Parathyroid adenoma (tissue), 2 donors: ENCODE results near the gene FARS2.

Experiments used
- H2AFZ ChIP-seq: fragments of 300-600 bp; sonication (generic); one replicate; pipeline ENCODE4 v1.7.0; 2017; ENCODE audit warnings: antibody characterized with exemption, mild to moderate bottlenecking
- H3K27ac ChIP-seq: fragments of 300-600 bp; sonication (generic); one replicate; pipeline ENCODE4 v1.7.0; 2017
- H3K27me3 ChIP-seq: fragments of 300-600 bp; sonication (generic); one replicate; pipeline ENCODE4 v1.7.0; 2017; ENCODE audit warnings: low read length; ENCODE audit not compliant: control insufficient read depth, insufficient read depth
- H3K36me3 ChIP-seq: fragments of 300-600 bp; sonication (generic); one replicate; pipeline ENCODE4 v1.7.0; 2017; ENCODE audit warnings: low read length; ENCODE audit not compliant: control insufficient read depth, insufficient read depth
- H3K4me1 ChIP-seq: fragments of 300-600 bp; sonication (generic); one replicate; pipeline ENCODE4 v1.7.0; 2017; ENCODE audit warnings: control low read depth
- H3K4me2 ChIP-seq: fragments of 300-600 bp; sonication (generic); one replicate; pipeline ENCODE4 v1.7.0; 2017; ENCODE audit warnings: low read length
- H3K4me3 ChIP-seq: fragments of 300-600 bp; sonication (generic); one replicate; pipeline ENCODE4 v1.7.0; 2017; ENCODE audit warnings: low read depth, low read length
- H3K79me2 ChIP-seq: fragments of 300-600 bp; sonication (generic); one replicate; pipeline ENCODE4 v1.7.0; 2017; ENCODE audit warnings: control low read depth
- H3K9ac ChIP-seq: fragments of 300-600 bp; sonication (generic); one replicate; pipeline ENCODE4 v1.7.0; 2017; ENCODE audit warnings: mild to moderate bottlenecking
- H3K9me3 ChIP-seq: fragments of 300-600 bp; sonication (generic); one replicate; pipeline ENCODE4 v1.7.0; 2017; ENCODE audit warnings: low read length; ENCODE audit not compliant: control insufficient read depth
- TF ChIP-seq, protein P1 (sequence below): fragments of 300-600 bp; sonication (generic); IDR thresholded peaks from one replicate; pipeline ENCODE4 v1.7.0; 2017; ENCODE audit warnings: antibody characterized with exemption, mild to moderate bottlenecking
- donor health status: primary hyperparathyroidism.

Gene FARS2

DNA sequence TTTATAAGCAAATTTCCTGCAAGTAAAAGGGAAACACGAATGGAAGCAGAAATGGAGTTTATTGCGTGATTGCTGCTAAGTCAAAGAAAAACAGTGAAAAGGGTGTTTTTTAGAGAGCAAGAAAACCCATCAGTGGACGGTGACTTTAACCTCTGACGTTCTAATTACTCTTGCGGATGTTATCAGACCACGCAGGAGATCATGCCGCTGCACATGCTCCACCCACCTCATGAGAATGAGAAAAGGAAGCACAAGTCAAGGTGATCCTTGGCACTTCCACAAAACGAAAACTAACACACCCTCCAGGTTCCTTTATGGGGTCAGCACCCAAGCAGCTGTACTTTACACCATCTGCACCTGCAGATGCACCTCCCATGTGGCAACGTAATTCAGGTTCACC lies 45.5 kb upstream of the FARS2 start:
- TF ChIP-seq, protein P1, sequence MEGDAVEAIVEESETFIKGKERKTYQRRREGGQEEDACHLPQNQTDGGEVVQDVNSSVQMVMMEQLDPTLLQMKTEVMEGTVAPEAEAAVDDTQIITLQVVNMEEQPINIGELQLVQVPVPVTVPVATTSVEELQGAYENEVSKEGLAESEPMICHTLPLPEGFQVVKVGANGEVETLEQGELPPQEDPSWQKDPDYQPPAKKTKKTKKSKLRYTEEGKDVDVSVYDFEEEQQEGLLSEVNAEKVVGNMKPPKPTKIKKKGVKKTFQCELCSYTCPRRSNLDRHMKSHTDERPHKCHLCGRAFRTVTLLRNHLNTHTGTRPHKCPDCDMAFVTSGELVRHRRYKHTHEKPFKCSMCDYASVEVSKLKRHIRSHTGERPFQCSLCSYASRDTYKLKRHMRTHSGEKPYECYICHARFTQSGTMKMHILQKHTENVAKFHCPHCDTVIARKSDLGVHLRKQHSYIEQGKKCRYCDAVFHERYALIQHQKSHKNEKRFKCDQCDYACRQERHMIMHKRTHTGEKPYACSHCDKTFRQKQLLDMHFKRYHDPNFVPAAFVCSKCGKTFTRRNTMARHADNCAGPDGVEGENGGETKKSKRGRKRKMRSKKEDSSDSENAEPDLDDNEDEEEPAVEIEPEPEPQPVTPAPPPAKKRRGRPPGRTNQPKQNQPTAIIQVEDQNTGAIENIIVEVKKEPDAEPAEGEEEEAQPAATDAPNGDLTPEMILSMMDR = no peak
- Histone ChIP-seq H3K79me2 (no peaks in the 10 kb centered on the region), H3K4me3 (no peak overlapping the region), H3K9me3 (no peaks in the 10 kb centered on the region), H3K27me3 (no peaks in the 10 kb centered on the region), H3K36me3 (no peaks in the 10 kb centered on the region), H3K4me2 (no peak overlapping the region), H3K4me1 (peaks cover 8% of the 10 kb centered on the region), H2AFZ (no peak overlapping the region), H3K27ac (no peak overlapping the region), H3K9ac (no peak overlapping the region)

DNA sequence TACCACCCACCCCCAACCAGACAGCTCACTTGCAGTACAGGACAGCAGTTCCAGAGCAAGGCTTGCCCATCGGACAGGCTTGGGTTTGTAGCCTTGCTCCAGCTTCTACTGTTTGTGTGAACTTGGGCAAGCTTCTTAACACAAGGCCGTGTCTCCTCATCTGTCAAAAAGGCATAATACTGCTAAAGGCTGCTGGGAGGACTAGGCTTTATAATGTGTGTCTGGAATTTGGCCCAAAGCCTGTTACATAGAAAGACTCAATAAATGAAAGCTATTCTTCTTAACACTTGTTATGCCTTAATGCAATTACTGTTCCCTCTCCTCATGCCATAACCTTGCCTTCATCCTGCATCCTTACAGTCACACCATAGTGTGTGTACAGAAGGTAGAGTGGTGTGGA lies 44.0 kb upstream of the FARS2 start:
- no peaks in the 10 kb centered on the region for H3K36me3 ChIP-seq
- no peak overlapping the region for H3K4me3 ChIP-seq
- H3K27me3 ChIP-seq = no peaks in the 10 kb centered on the region
- H2AFZ ChIP-seq = no peak overlapping the region
- peaks cover 8% of the 10 kb centered on the region for H3K4me1 ChIP-seq
- no peak overlapping the region for H3K27ac ChIP-seq
- no peak overlapping the region for H3K4me2 ChIP-seq
- no peak overlapping the region for H3K9ac ChIP-seq
- H3K9me3 ChIP-seq = no peaks in the 10 kb centered on the region
- TF ChIP-seq, protein P1 = no peak
- no peaks in the 10 kb centered on the region for H3K79me2 ChIP-seq

DNA sequence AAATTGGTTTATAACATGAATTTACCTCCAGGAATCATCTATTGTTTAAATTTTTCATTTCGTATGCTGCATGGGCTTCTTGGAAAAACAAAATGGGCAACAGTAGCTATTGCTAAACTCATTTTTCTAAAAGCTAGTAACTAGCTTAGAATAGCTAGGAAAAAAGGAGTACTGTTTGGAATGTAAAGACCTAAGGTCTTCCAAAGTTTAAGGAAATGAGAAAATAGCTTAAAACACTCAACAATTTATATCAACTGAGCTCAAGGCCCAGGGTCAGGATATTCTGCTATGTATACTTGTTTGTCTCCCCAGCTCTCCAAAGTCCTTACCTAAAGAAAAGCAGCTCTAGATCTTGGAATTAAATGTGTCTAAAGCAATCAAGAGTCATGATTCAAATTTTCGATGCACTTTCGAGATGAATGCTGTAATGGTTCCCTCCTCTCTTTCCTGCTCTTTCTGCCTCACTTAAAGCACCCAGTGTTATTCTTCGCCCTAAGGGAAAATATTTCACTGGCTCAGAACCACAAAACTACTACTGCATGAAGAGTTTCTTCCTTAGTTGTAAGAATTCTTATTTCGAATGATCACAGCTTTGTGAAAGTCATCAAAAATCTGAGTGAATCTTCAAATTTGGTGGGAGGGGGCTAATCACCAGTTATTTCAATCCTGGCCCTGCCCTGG lies 42.2 kb upstream of the FARS2 start:
- Histone ChIP-seq H3K36me3 (no peaks in the 10 kb centered on the region), H3K4me3 (no peak overlapping the region), H3K27ac (no peak overlapping the region), H3K4me2 (no peak overlapping the region), H3K79me2 (no peaks in the 10 kb centered on the region), H3K4me1 (peaks cover 8% of the 10 kb centered on the region), H3K9ac (no peak overlapping the region), H3K9me3 (no peaks in the 10 kb centered on the region), H2AFZ (no peak overlapping the region), H3K27me3 (no peaks in the 10 kb centered on the region)
- TF ChIP-seq, protein P1 = no peak

DNA sequence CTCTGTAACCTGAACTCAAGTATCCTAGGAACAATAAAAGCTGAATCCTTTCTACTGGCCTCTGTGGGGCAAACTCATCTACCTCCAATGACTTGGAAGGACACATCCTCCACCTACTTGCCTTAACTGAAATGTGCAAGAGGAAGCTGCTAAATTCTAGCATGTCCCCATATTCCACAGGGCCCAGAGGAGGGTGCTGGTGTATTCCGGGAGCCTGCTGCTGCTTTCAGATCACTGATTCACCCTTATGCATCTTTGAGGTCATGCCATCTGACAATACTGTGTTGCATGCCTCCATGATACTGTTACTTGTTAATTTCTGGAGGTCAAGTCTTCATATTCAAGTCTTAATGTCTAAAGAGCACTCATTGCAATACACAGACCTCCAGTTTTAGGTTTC lies 40.9 kb upstream of the FARS2 start:
- Histone ChIP-seq H3K79me2 (no peaks in the 10 kb centered on the region), H3K27ac (no peak overlapping the region), H3K9me3 (no peaks in the 10 kb centered on the region), H3K36me3 (no peaks in the 10 kb centered on the region), H3K9ac (no peak overlapping the region), H3K27me3 (no peaks in the 10 kb centered on the region), H2AFZ (no peak overlapping the region), H3K4me2 (no peak overlapping the region), H3K4me3 (no peak overlapping the region), H3K4me1 (peaks cover under 1% of the 10 kb centered on the region)
- TF ChIP-seq, protein P1 = no peak

DNA sequence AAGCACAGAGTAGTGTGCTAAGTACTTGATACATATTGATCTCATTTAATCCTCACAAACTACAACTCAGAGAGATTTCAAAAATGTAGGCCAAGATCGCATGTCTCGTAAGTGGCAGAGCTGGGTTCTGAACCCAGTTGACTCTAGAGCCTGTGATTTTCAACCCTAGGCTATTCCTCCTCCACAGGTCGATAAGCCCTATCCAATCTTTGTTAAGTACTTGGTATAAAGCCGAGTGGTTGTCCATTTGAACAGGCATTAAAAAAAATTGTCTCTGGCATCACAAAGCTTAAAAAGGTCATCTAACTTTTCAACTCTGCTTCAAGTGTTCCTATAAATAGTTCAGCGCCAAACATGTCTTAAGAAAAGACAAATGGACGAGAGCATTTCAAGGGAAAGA lies 38.0 kb upstream of the FARS2 start:
- H3K9ac ChIP-seq = no peak overlapping the region
- H3K36me3 ChIP-seq = no peaks in the 10 kb centered on the region
- no peaks in the 10 kb centered on the region for H3K4me1 ChIP-seq
- no peak overlapping the region for H3K4me3 ChIP-seq
- H3K27ac ChIP-seq = no peak overlapping the region
- no peak overlapping the region for H2AFZ ChIP-seq
- TF ChIP-seq, protein P1 = no peak
- H3K9me3 ChIP-seq = no peaks in the 10 kb centered on the region
- no peaks in the 10 kb centered on the region for H3K79me2 ChIP-seq
- H3K4me2 ChIP-seq = no peak overlapping the region
- H3K27me3 ChIP-seq = no peaks in the 10 kb centered on the region
